Keratinocyte (primary cell): Measurements from ENCODE around the gene FAM193B. TPM values are rescaled to one million over a fixed set of nuclear protein-coding genes. Genes with fewer than 3 reads are reported as not detected.

Source experiments
- DNase-seq: peaks from one replicate; pipeline ENCODE4 v3.0.0-alpha.2; 2011; ENCODE audit warnings: low read depth, missing footprints, low spot score
- FAIRE-seq: peaks from 2 replicates; lab custom pipeline; 2011; peaks lifted over from hg19 to GRCh38; lab: Jason Lieb, UNC
- H2AFZ ChIP-seq: 2 replicates; pipeline ENCODE4 v1.6.0; 2012; ENCODE audit warnings: low read length, control low read depth, inconsistent platforms; ENCODE audit not compliant: control insufficient read depth
- H3K27ac ChIP-seq: 2 replicates; pipeline ENCODE4 v1.5.1; 2011; ENCODE audit warnings: low read length; ENCODE audit not compliant: control insufficient read depth, insufficient read depth
- H3K27me3 ChIP-seq: 3 replicates; pipeline ENCODE4 v1.6.0; 2011; ENCODE audit warnings: low read length; ENCODE audit not compliant: control insufficient read depth, insufficient read depth; ENCODE audit errors: extremely low read depth
- H3K36me3 ChIP-seq, 2 experiments: 2 replicates in 1 of 2; 3 replicates in 1 of 2; pipeline ENCODE4 v1.5.1; 2011; ENCODE audit warnings: low read length in 2 of 2, mild to moderate bottlenecking in 1 of 2; ENCODE audit not compliant: control insufficient read depth in 2 of 2, insufficient read depth in 2 of 2; ENCODE audit errors: extremely low read depth in 1 of 2
- H3K4me1 ChIP-seq: 3 replicates; pipeline ENCODE4 v1.5.1; 2011; ENCODE audit warnings: low read length; ENCODE audit not compliant: control insufficient read depth, insufficient read depth; ENCODE audit errors: extremely low read depth
- H3K4me2 ChIP-seq: 3 replicates; pipeline ENCODE4 v1.6.0; 2011; ENCODE audit warnings: low read depth, low read length; ENCODE audit not compliant: control insufficient read depth, insufficient read depth; ENCODE audit errors: extremely low read depth
- H3K4me3 ChIP-seq, 3 experiments: fragments of 200-600 bp in 1 of 3; sonication (generic) in 1 of 3; 2 replicates in 2 of 3; 3 replicates in 1 of 3; pipeline ENCODE4 v1.5.1; 2011 to 2016; ENCODE audit warnings: low read length in 3 of 3, mild to moderate bottlenecking in 3 of 3, control low read depth in 2 of 3, inconsistent platforms in 1 of 3, low read depth in 1 of 3, mixed read lengths in 1 of 3, mixed run types in 1 of 3, moderate library complexity in 1 of 3; ENCODE audit not compliant: control insufficient read depth in 2 of 3, insufficient read depth in 2 of 3; ENCODE audit errors: extremely low read depth in 1 of 3
- H3K79me2 ChIP-seq: 2 replicates; pipeline ENCODE4 v1.6.0; 2012; ENCODE audit warnings: low read length; ENCODE audit not compliant: control insufficient read depth, insufficient read depth
- H3K9ac ChIP-seq: 3 replicates; pipeline ENCODE4 v1.6.0; 2011; ENCODE audit warnings: low read length; ENCODE audit not compliant: control insufficient read depth, insufficient read depth; ENCODE audit errors: extremely low read depth
- H3K9me1 ChIP-seq: 3 replicates; pipeline ENCODE4 v1.6.0; 2011; ENCODE audit warnings: low read length; ENCODE audit not compliant: control insufficient read depth, insufficient read depth; ENCODE audit errors: extremely low read depth
- H3K9me3 ChIP-seq: 2 replicates; pipeline ENCODE4 v1.5.1; 2012; ENCODE audit warnings: low read depth, low read length; ENCODE audit not compliant: control insufficient read depth
- H4K20me1 ChIP-seq: 3 replicates; pipeline ENCODE4 v1.6.0; 2011; ENCODE audit warnings: low read length; ENCODE audit not compliant: control insufficient read depth, insufficient read depth; ENCODE audit errors: extremely low read depth
- CTCF ChIP-seq, 3 experiments: IDR thresholded peaks in 1 of 3; conservative IDR thresholded peaks in 1 of 3; optimal IDR thresholded peaks in 1 of 3; 2 replicates in 2 of 3; 3 replicates in 1 of 3; pipeline versions ENCODE3 to v1.5.1; 2011; ENCODE audit warnings: low read length in 3 of 3, mild to moderate bottlenecking in 3 of 3, moderate library complexity in 2 of 3, control low read depth in 1 of 3, inconsistent platforms in 1 of 3; ENCODE audit not compliant: insufficient read depth in 2 of 3; ENCODE audit errors: extremely low read depth in 1 of 3
- EZH2 ChIP-seq: IDR thresholded peaks from one replicate; pipeline ENCODE4 v1.6.1; 2012; ENCODE audit warnings: inconsistent platforms, mild to moderate bottlenecking, low read length, moderate library complexity
- dilution Hi-C: fragments of 300-500 bp; cut with MboI; formaldehyde crosslinking; loops from one replicate; pipeline ENCODE4 v1.7.0; 2020; ENCODE audit warnings: low sequenced_read_pairs; ENCODE audit not compliant: extremely low pct_ligation_motif_present
- polyA plus RNA-seq, 5 experiments: library from polyadenylated mRNA; depleted of rRNA in 3 of 5; stranded (reverse) in 3 of 5; stranded (forward) in 1 of 5; unstranded in 1 of 5; fragments of >200 nt; gene quantifications; 1 replicate in 1 of 5; 2 replicates in 3 of 5; 3 replicates in 1 of 5; pipeline versions ENCODE4 v1.2.1 to v1.2.3, GENCODE V29; 2011 to 2012; ENCODE audit warnings: missing spikeins in 2 of 5, low read depth in 1 of 5, low replicate concordance in 1 of 5

The FAM193B gene
- polyA plus RNA-seq, 1 donor (not counting 4 experiments of a cell fraction or from before 2014, with no cell fraction given) = 27.5 TPM

GRCh38 chr5:177500685-177501522, 53.5 kb downstream of the FAM193B start:
- no peak overlapping the region for H3K4me2 ChIP-seq
- H3K27ac ChIP-seq = no peak overlapping the region
- H3K9me3 ChIP-seq = no peaks in the 10 kb centered on the region
- no peaks in the 10 kb centered on the region for H3K27me3 ChIP-seq
- DNase-seq (no peak), FAIRE-seq (peak; percentile 59)
- H2AFZ ChIP-seq = no peak overlapping the region
- no peak overlapping the region for H3K9ac ChIP-seq
- no peaks in the 10 kb centered on the region for H4K20me1 ChIP-seq
- no peak overlapping the region for H3K4me3 ChIP-seq
- H3K79me2 ChIP-seq = peaks cover 6% of the 10 kb centered on the region
- H3K4me1 ChIP-seq = peaks cover 19% of the 10 kb centered on the region
- H3K36me3 ChIP-seq = peaks cover 0 to 1% of the 10 kb centered on the region in 2 experiments
- dilution Hi-C loops = no loop called here
- TF ChIP-seq EZH2 (no peak), CTCF (optimal IDR thresholded peaks at IDR 0.05 in 1 of 3, IDR thresholded peaks at IDR 0.05 in 1 of 3, conservative IDR thresholded peaks at IDR 0.05 in 1 of 3; ENCODE audit: extremely low read depth in 1 of 3, insufficient read depth in 2 of 3, low read length in 3 of 3) (peak in 2 of 3 experiments; percentile 86 to 95)
- H3K9me1 ChIP-seq = no peaks in the 10 kb centered on the region

- dilution Hi-C loops = no loop called here
- FAIRE-seq = no peak
- no peak overlapping the region for H3K4me2 ChIP-seq
Observed at GRCh38 chr5:177499842-177500241, 54.5 kb downstream of the FAM193B start.

More at GRCh38 chr5:177499842-177500241, 54.5 kb downstream of the FAM193B start:
- TF ChIP-seq CTCF (optimal IDR thresholded peaks at IDR 0.05 in 1 of 3, IDR thresholded peaks at IDR 0.05 in 1 of 3, conservative IDR thresholded peaks at IDR 0.05 in 1 of 3; ENCODE audit: extremely low read depth in 1 of 3, insufficient read depth in 2 of 3, low read length in 3 of 3) = no peak
- TF ChIP-seq EZH2 = no peak
- Histone ChIP-seq H3K9me1 (peaks cover 4% of the 10 kb centered on the region), H3K4me3 (no peak overlapping the region), H3K9me3 (no peaks in the 10 kb centered on the region), H3K27ac (no peak overlapping the region), H3K36me3 (peaks cover 1 to 6% of the 10 kb centered on the region in 2 experiments), H2AFZ (no peak overlapping the region), H3K79me2 (peaks cover 11% of the 10 kb centered on the region), H3K9ac (no peak overlapping the region), H3K4me1 (peaks cover 29% of the 10 kb centered on the region), H3K27me3 (no peaks in the 10 kb centered on the region), H4K20me1 (no peaks in the 10 kb centered on the region)
- no peak for DNase-seq
